Suprapubic skin (tissue), 4 donors: ENCODE results near the gene ERI3. TPM values are rescaled to one million over a fixed set of nuclear protein-coding genes. Genes with fewer than 3 reads are reported as not detected.

Source experiments
- DNase-seq, 2 donors: peaks; one replicate each; pipeline ENCODE4 v3.0.0-alpha.2; 2019; ENCODE audit warnings: low spot score in 2 of 2
- H3K27ac ChIP-seq: fragments of 200-600 bp; sonication (generic); one replicate; pipeline ENCODE4 v1.5.1; 2019
- H3K27me3 ChIP-seq: fragments of 200-600 bp; sonication (generic); one replicate; pipeline ENCODE4 v1.5.1; 2019
- H3K36me3 ChIP-seq: fragments of 200-600 bp; sonication (generic); one replicate; pipeline ENCODE4 v1.5.1; 2019
- H3K4me1 ChIP-seq: fragments of 200-600 bp; sonication (generic); one replicate; pipeline ENCODE4 v1.5.1; 2019
- H3K4me3 ChIP-seq: fragments of 200-600 bp; sonication (generic); one replicate; pipeline ENCODE4 v1.5.1; 2019; ENCODE audit warnings: mild to moderate bottlenecking
- H3K9me3 ChIP-seq: fragments of 200-600 bp; sonication (generic); one replicate; pipeline ENCODE4 v1.5.1; 2019
- CTCF ChIP-seq, 2 donors: fragments of 200-600 bp in 1 of 2; fragments of 450-650 bp in 1 of 2; sonication (generic) in 1 of 2; IDR thresholded peaks; one replicate each; pipeline ENCODE4 v1.5.1; 2016 to 2019; ENCODE audit warnings: antibody characterized with exemption in 2 of 2, mild to moderate bottlenecking in 1 of 2, moderate library complexity in 1 of 2
- EP300 ChIP-seq: sonication (generic); formaldehyde crosslinking; IDR thresholded peaks from one replicate; pipeline ENCODE4 v1.6.1; 2017; ENCODE audit warnings: antibody characterized with exemption
- POLR2A ChIP-seq, 2 donors: fragments of 450-650 bp; IDR thresholded peaks; one replicate each; pipeline ENCODE4 v1.6.1; 2017; ENCODE audit warnings: antibody characterized with exemption in 2 of 2, mild to moderate bottlenecking in 2 of 2, moderate library complexity in 2 of 2
- POLR2AphosphoS5 ChIP-seq, 3 donors: sonication (generic); formaldehyde crosslinking; IDR thresholded peaks; one replicate each; pipeline ENCODE4 v1.6.1; 2017; ENCODE audit warnings: antibody characterized with exemption in 3 of 3
- WGBS: methylation state at CpG from one replicate; pipeline ENCODE4 v1.1.5; 2018; 5-methylcytosine and 5-hydroxymethylcytosine counted together
- total RNA-seq, 4 donors: library from RNA; depleted of rRNA; stranded (reverse); fragments of >200 nt; gene quantifications; one replicate each; pipeline ENCODE4 v1.1.0, GENCODE V29; 2016

The ERI3 gene
- total RNA-seq, 4 donors from 2014 or later: 23.3 to 33.4 (median 31.0) TPM

GRCh38 chr1:44266400-44267344 is 88.4 kb downstream of the ERI3 start:
- no peak for DNase-seq
- Histone ChIP-seq H3K9me3 (no peaks in the 10 kb centered on the region), H3K27ac (no peak overlapping the region), H3K27me3 (no peaks in the 10 kb centered on the region), H3K4me1 (peaks cover 19% of the 10 kb centered on the region), H3K4me3 (no peak overlapping the region), H3K36me3 (no peaks in the 10 kb centered on the region)
- no peak for TF ChIP-seq POLR2A (IDR thresholded peaks at IDR 0.05)
- TF ChIP-seq POLR2AphosphoS5 (IDR thresholded peaks at IDR 0.05): no peak
- TF ChIP-seq EP300: no peak
- WGBS: 97% methylated on average over 6 of the region's 6 CpGs

GRCh38 chr1:44265656-44266358 is 89.2 kb downstream of the ERI3 start:
- DNase-seq: no peak
- Histone ChIP-seq H3K4me3 (no peak overlapping the region), H3K36me3 (no peaks in the 10 kb centered on the region), H3K27me3 (no peaks in the 10 kb centered on the region), H3K9me3 (no peaks in the 10 kb centered on the region), H3K27ac (no peak overlapping the region), H3K4me1 (peaks cover 22% of the 10 kb centered on the region)
- 82% methylated on average over 1 of the region's 1 CpG for WGBS
- TF ChIP-seq POLR2A (IDR thresholded peaks at IDR 0.05) (no peak), CTCF (IDR thresholded peaks at IDR 0.05) (no peak), EP300 (no peak), POLR2AphosphoS5 (IDR thresholded peaks at IDR 0.05) (no peak)

GRCh38 chr1:44264451-44264771 is 90.6 kb downstream of the ERI3 start:
- whole genome bisulfite sequencing: 94% methylated on average over 11 of the region's 11 CpGs
- no peak for TF ChIP-seq CTCF (IDR thresholded peaks at IDR 0.05)
- TF ChIP-seq POLR2AphosphoS5 (IDR thresholded peaks at IDR 0.05): no peak
- no peak for TF ChIP-seq POLR2A (IDR thresholded peaks at IDR 0.05)
- TF ChIP-seq EP300: no peak

GRCh38 chr1:44263568-44264450 is 91.2 kb downstream of the ERI3 start:
- Histone ChIP-seq H3K36me3 (no peaks in the 10 kb centered on the region), H3K4me3 (no peak overlapping the region), H3K27me3 (no peaks in the 10 kb centered on the region), H3K4me1 (peaks cover 22% of the 10 kb centered on the region), H3K27ac (no peak overlapping the region), H3K9me3 (no peaks in the 10 kb centered on the region)
- no peak for TF ChIP-seq EP300
- no peak for TF ChIP-seq CTCF (IDR thresholded peaks at IDR 0.05)
- TF ChIP-seq POLR2AphosphoS5 (IDR thresholded peaks at IDR 0.05): no peak
- no peak for TF ChIP-seq POLR2A (IDR thresholded peaks at IDR 0.05)
- DNase-seq: no peak
- 89% methylated on average over 9 of the region's 9 CpGs for WGBS

More at GRCh38 chr1:44264451-44264771, 90.6 kb downstream of the ERI3 start:
- Histone ChIP-seq H3K9me3 (no peaks in the 10 kb centered on the region), H3K4me1 (peaks cover 22% of the 10 kb centered on the region), H3K27me3 (no peaks in the 10 kb centered on the region), H3K4me3 (no peak overlapping the region), H3K27ac (no peak overlapping the region), H3K36me3 (no peaks in the 10 kb centered on the region)
- no peak for DNase-seq

- TF ChIP-seq POLR2A (IDR thresholded peaks at IDR 0.05) (no peak), POLR2AphosphoS5 (IDR thresholded peaks at IDR 0.05) (no peak), EP300 (no peak), CTCF (IDR thresholded peaks at IDR 0.05) (no peak)
- no peaks in the 10 kb centered on the region for H3K36me3 ChIP-seq
- DNase-seq: no peak
- 87% methylated on average over 4 of the region's 4 CpGs for WGBS
- H3K27me3 ChIP-seq: no peaks in the 10 kb centered on the region
- no peaks in the 10 kb centered on the region for H3K9me3 ChIP-seq
- no peak overlapping the region for H3K4me3 ChIP-seq
- peaks cover 22% of the 10 kb centered on the region for H3K4me1 ChIP-seq
- H3K27ac ChIP-seq: no peak overlapping the region
These were observed 92.1 kb downstream of the ERI3 start for GRCh38 chr1:44262816-44263567.
